GM18519 (cell line): ENCODE data around the gene SH3BP1.

Experiments used
- ATAC-seq: cut with Tn5 transposase; IDR thresholded peaks from one replicate; pipeline ENCODE4 v1.9.1; 2021; ENCODE audit warnings: mild to moderate bottlenecking, moderate library complexity; ENCODE audit not compliant: unreplicated experiment, low FRiP score

SH3BP1 gene

GRCh38 chr22:37632174-37633088 lies 7.0 kb upstream of the SH3BP1 start:
- ATAC-seq = no peak

- ATAC-seq = peak; percentile 28
Observed at GRCh38 chr22:37633089-37633624, 6.3 kb upstream of the SH3BP1 start.

GRCh38 chr22:37633625-37634416 lies 5.6 kb upstream of the SH3BP1 start:
- peak; percentile 36 for ATAC-seq

- no peak for ATAC-seq
Observed at GRCh38 chr22:37634417-37634924, 5.0 kb upstream of the SH3BP1 start.

GRCh38 chr22:37635157-37635556 lies 4.3 kb upstream of the SH3BP1 start:
- no peak for ATAC-seq

GRCh38 chr22:37636186-37636948 lies 3.1 kb upstream of the SH3BP1 start:
- ATAC-seq = no peak

- no peak for ATAC-seq
Observed at GRCh38 chr22:37636949-37637273, 2.6 kb upstream of the SH3BP1 start.

- no peak for ATAC-seq
Observed at GRCh38 chr22:37638391-37639069, 939 bp upstream of the SH3BP1 start.

- no peak for ATAC-seq
Observed at GRCh38 chr22:37639771-37640590, 512 bp downstream of the SH3BP1 start.

GRCh38 chr22:37640591-37641560 lies 1.4 kb downstream of the SH3BP1 start:
- ATAC-seq = no peak

- ATAC-seq = no peak
Observed at GRCh38 chr22:37641561-37641949, 2.1 kb downstream of the SH3BP1 start.

- no peak for ATAC-seq
Observed at GRCh38 chr22:37643225-37643847, 3.9 kb downstream of the SH3BP1 start.

GRCh38 chr22:37647317-37647716 lies 7.8 kb downstream of the SH3BP1 start:
- ATAC-seq = no peak

- ATAC-seq = no peak
Observed at GRCh38 chr22:37647928-37648327, 8.5 kb downstream of the SH3BP1 start.

- no peak for ATAC-seq
Observed at GRCh38 chr22:37650463-37651136, 11.1 kb downstream of the SH3BP1 start.

GRCh38 chr22:37654563-37655251 lies 15.2 kb downstream of the SH3BP1 start:
- ATAC-seq = no peak

GRCh38 chr22:37655252-37655563 lies 15.7 kb downstream of the SH3BP1 start:
- no peak for ATAC-seq
